ENCODE data around the gene NDUFB3.

DNA sequence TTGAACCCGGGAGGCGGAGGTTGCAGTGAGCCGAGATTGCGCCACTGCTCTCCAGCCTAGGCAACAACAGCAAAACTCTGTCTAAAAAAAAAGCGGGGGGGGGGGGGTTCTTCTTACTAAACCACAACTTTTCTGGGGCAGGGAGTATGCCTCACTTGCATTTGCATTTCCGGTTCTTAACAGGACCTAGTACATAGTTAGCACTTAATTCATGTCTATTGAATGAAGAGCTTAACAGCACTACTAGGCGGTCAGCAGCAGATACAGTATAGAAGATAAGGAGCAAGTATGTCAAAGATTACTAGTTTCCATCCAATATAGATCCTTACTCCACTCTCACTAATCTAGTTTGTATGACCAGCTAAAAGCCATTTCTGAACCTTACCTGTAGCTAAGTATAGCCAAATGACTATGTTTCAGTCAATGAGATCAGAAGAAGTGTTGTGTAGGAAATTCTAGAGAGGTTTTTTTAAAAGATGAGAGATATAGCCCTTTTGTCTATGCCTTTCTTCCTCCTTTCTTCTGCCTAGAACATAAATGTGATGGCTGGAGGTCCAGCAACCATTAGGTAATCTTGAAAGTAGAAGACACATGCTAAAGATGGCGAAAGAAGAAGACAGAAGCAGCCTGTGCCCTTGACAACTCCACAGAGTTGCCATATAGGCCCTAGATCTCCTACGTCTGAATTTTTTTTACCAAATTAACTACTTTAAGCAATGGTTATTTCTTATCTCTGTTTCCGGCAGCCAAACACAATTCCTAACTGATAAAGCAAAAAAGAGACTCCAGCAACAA lies 11.6 kb upstream of the NDUFB3 start:
- TF ChIP-seq, protein P1, sequence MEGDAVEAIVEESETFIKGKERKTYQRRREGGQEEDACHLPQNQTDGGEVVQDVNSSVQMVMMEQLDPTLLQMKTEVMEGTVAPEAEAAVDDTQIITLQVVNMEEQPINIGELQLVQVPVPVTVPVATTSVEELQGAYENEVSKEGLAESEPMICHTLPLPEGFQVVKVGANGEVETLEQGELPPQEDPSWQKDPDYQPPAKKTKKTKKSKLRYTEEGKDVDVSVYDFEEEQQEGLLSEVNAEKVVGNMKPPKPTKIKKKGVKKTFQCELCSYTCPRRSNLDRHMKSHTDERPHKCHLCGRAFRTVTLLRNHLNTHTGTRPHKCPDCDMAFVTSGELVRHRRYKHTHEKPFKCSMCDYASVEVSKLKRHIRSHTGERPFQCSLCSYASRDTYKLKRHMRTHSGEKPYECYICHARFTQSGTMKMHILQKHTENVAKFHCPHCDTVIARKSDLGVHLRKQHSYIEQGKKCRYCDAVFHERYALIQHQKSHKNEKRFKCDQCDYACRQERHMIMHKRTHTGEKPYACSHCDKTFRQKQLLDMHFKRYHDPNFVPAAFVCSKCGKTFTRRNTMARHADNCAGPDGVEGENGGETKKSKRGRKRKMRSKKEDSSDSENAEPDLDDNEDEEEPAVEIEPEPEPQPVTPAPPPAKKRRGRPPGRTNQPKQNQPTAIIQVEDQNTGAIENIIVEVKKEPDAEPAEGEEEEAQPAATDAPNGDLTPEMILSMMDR (IDR thresholded peaks at IDR 0.05), result no peak
- no peak for TF ChIP-seq EP300 (IDR thresholded peaks at IDR 0.05)
